Tibial nerve (tissue), 4 donors: ENCODE results near the gene SMIM20.

Experiments
- CTCF ChIP-seq, 5 experiments: fragments of 200-600 bp in 3 of 5; fragments of 450-650 bp in 2 of 5; sonication (generic) in 3 of 5; IDR thresholded peaks; one replicate each; pipeline ENCODE4 v1.5.1; 2016 to 2019; ENCODE audit warnings: antibody characterized with exemption in 5 of 5, mild to moderate bottlenecking in 3 of 5, moderate library complexity in 2 of 5
- EP300 ChIP-seq, 2 donors: sonication (generic); formaldehyde crosslinking; IDR thresholded peaks; one replicate each; pipeline ENCODE4 v1.6.1; 2017; ENCODE audit warnings: antibody characterized with exemption in 2 of 2, mild to moderate bottlenecking in 1 of 2
- POLR2A ChIP-seq, 2 donors: fragments of 450-650 bp; IDR thresholded peaks; one replicate each; pipeline ENCODE4 v1.6.1; 2017; ENCODE audit warnings: antibody characterized with exemption in 2 of 2, mild to moderate bottlenecking in 2 of 2, moderate library complexity in 2 of 2

GRCh38 chr4:25965629-25966028 lies 51.6 kb downstream of the SMIM20 start:
- TF ChIP-seq EP300 (IDR thresholded peaks at IDR 0.05) (no peak), POLR2A (IDR thresholded peaks at IDR 0.05) (no peak), CTCF (IDR thresholded peaks at IDR 0.05) (no peak)
